Kidney epithelial cell (primary cell): ENCODE measurements around the gene PRKRIP1. TPM values are rescaled to one million over a fixed set of nuclear protein-coding genes. Genes with fewer than 3 reads are reported as not detected.

Experiments used
- DNase-seq: peaks from one replicate; pipeline ENCODE4 v3.0.0-alpha.2; 2010; ENCODE audit warnings: low read depth
- H3K27me3 ChIP-seq: 2 replicates; pipeline ENCODE4 v1.6.0; 2011; ENCODE audit warnings: low read length; ENCODE audit not compliant: control insufficient read depth, insufficient read depth
- H3K36me3 ChIP-seq: 2 replicates; pipeline ENCODE4 v1.5.1; 2011; ENCODE audit warnings: low read length; ENCODE audit not compliant: control insufficient read depth, insufficient read depth
- H3K4me3 ChIP-seq: 2 replicates; pipeline ENCODE4 v1.5.1; 2011; ENCODE audit warnings: low read depth, mild to moderate bottlenecking, control low read depth, low read length
- total RNA-seq: library from RNA; depleted of rRNA; stranded (reverse); fragments of >200 nt; gene quantifications from 2 replicates; pipeline ENCODE4 v1.2.3, GENCODE V29; 2015
- TF ChIP-seq, protein P1 (sequence below): IDR thresholded peaks from 2 replicates; pipeline ENCODE4 v1.5.1; 2011; ENCODE audit warnings: mild to moderate bottlenecking, moderate library complexity, low read length, control low read depth, inconsistent platforms; ENCODE audit not compliant: insufficient read depth, poor library complexity, severe bottlenecking

Gene PRKRIP1
- total RNA-seq, 1 donor from 2014 or later, result 25.3 TPM

DNA sequence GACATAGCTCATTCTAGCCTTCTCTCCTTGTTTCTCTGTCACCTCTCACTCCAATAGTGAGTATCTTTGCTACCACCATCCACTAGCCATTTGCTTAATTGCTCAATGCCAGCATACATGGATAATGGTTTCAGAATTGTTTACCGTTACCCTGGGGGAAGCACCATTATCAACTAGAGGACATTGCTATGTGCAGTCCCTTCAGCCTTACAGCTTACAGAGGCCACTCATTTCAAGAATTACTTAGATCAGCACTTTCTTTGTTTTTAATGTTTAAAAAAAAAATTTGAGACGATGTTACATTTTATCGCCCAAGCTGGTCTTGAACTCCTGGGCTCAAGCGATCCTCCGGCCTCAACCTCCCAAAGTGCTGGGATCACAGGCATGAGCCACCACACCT lies 22.4 kb downstream of the PRKRIP1 start:
- TF ChIP-seq, protein P1, sequence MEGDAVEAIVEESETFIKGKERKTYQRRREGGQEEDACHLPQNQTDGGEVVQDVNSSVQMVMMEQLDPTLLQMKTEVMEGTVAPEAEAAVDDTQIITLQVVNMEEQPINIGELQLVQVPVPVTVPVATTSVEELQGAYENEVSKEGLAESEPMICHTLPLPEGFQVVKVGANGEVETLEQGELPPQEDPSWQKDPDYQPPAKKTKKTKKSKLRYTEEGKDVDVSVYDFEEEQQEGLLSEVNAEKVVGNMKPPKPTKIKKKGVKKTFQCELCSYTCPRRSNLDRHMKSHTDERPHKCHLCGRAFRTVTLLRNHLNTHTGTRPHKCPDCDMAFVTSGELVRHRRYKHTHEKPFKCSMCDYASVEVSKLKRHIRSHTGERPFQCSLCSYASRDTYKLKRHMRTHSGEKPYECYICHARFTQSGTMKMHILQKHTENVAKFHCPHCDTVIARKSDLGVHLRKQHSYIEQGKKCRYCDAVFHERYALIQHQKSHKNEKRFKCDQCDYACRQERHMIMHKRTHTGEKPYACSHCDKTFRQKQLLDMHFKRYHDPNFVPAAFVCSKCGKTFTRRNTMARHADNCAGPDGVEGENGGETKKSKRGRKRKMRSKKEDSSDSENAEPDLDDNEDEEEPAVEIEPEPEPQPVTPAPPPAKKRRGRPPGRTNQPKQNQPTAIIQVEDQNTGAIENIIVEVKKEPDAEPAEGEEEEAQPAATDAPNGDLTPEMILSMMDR, result no peak
- no peak for DNase-seq
- H3K36me3 ChIP-seq, result no peaks in the 10 kb centered on the region

GRCh38 chr7:102421706-102422240 lies 25.6 kb downstream of the PRKRIP1 start:
- H3K4me3 ChIP-seq, result no peak overlapping the region
- TF ChIP-seq, protein P1, result no peak
- peaks cover 3% of the 10 kb centered on the region for H3K36me3 ChIP-seq

More for the DNA sequence above, 22.4 kb downstream of the PRKRIP1 start:
- no peaks in the 10 kb centered on the region for H3K27me3 ChIP-seq
- H3K4me3 ChIP-seq, result no peak overlapping the region

GRCh38 chr7:102424129-102424551 lies 28.0 kb downstream of the PRKRIP1 start:
- no peak for DNase-seq
- no peak overlapping the region for H3K4me3 ChIP-seq
- TF ChIP-seq, protein P1, result no peak
- peaks cover 3% of the 10 kb centered on the region for H3K36me3 ChIP-seq
- no peaks in the 10 kb centered on the region for H3K27me3 ChIP-seq

More at GRCh38 chr7:102421706-102422240, 25.6 kb downstream of the PRKRIP1 start:
- no peak for DNase-seq
- no peaks in the 10 kb centered on the region for H3K27me3 ChIP-seq

- Histone ChIP-seq H3K36me3 (peaks cover 3% of the 10 kb centered on the region), H3K4me3 (no peak overlapping the region), H3K27me3 (no peaks in the 10 kb centered on the region)
- TF ChIP-seq, protein P1, result no peak
- no peak for DNase-seq
Observed at GRCh38 chr7:102424787-102425218, 28.6 kb downstream of the PRKRIP1 start.

- peaks cover 3% of the 10 kb centered on the region for H3K36me3 ChIP-seq
- H3K4me3 ChIP-seq, result no peak overlapping the region
- H3K27me3 ChIP-seq, result no peaks in the 10 kb centered on the region
- TF ChIP-seq, protein P1, result no peak
- DNase-seq, result no peak
Observed at GRCh38 chr7:102425639-102426267, 29.6 kb downstream of the PRKRIP1 start.
